ENCODE results near the gene FOXI1. TPM values are rescaled to one million over a fixed set of nuclear protein-coding genes. Genes with fewer than 3 reads are reported as not detected.

The FOXI1 gene
- total RNA-seq, 1 experiment from 2014 or later, result not detected

- no TSS peak for BruUV-seq (replicated peaks)
- Histone ChIP-seq H3K9me3 (ENCODE audit: control insufficient read depth in 1 of 2, insufficient read depth in 1 of 2, low read depth in 1 of 2, low read length in 2 of 2) (no peaks in the 10 kb centered on the region), H3K27me3 (ENCODE audit: insufficient read depth, low read length) (peaks cover 30% of the 10 kb centered on the region), H3K4me2 (ENCODE audit: low read length) (no peak overlapping the region), H3K4me3 (replicated peaks in 1 of 2; ENCODE audit: low read depth in 1 of 2, low read length in 2 of 2) (no peak overlapping the region), H3K27ac (ENCODE audit: low read depth, low read length) (no peak overlapping the region), H2AFZ (ENCODE audit: low read depth, low read length, poor library complexity, severe bottlenecking) (no peak overlapping the region), H3K4me1 (ENCODE audit: control insufficient read depth in 1 of 2, insufficient read depth in 2 of 2, low read length in 2 of 2) (no peaks in the 10 kb centered on the region), H3K9me2 (ENCODE audit: insufficient read depth) (no peaks in the 10 kb centered on the region), H3K36me3 (ENCODE audit: control insufficient read depth in 1 of 2, insufficient read depth in 2 of 2, low read length in 2 of 2) (no peaks in the 10 kb centered on the region), H3K79me2 (ENCODE audit: insufficient read depth, low read length) (no peaks in the 10 kb centered on the region), H3K9ac (ENCODE audit: low read length) (no peak overlapping the region), H4K20me1 (ENCODE audit: insufficient read depth) (no peaks in the 10 kb centered on the region)
- DNase-seq (ENCODE audit: low read depth, low spot score), result no peak
- ChIA-PET POLR2A (no interaction called here), CTCF (no interaction called here), RAD21 (ENCODE audit: low non-redundant PET in 1 of 2, low total read pairs in 2 of 2, uncharacterized antibody in 2 of 2, unreplicated experiment in 2 of 2) (no interaction called here)
- no peak for ATAC-seq
- intact Hi-C loops (cut with micrococcal nuclease), result no loop called here
- TF ChIP-seq SIN3A (IDR thresholded peaks at IDR 0.05; ENCODE audit: low read depth) (no peak), MAX (IDR thresholded peaks at IDR 0.05) (no peak), FOSL1 (IDR thresholded peaks at IDR 0.05; ENCODE audit: low read depth) (no peak), ATF3 (IDR thresholded peaks at IDR 0.05) (no peak), JUND (IDR thresholded peaks at IDR 0.05) (no peak), SP1 (IDR thresholded peaks at IDR 0.05; ENCODE audit: low read depth) (no peak), EZH2 (IDR thresholded peaks at IDR 0.05) (no peak), POLR2A (IDR thresholded peaks at IDR 0.05; ENCODE audit: borderline replicate concordance, extremely low read depth, insufficient read depth, insufficient read length) (no peak), POLR2AphosphoS5 (IDR thresholded peaks at IDR 0.05; ENCODE audit: low read depth, low read length) (no peak), ZBTB33 (IDR thresholded peaks at IDR 0.05; ENCODE audit: extremely low read depth, insufficient replicate concordance, low read length) (no peak), EGR1 (IDR thresholded peaks at IDR 0.05; ENCODE audit: low read depth) (no peak), REST (IDR thresholded peaks at IDR 0.05; ENCODE audit: low read depth) (no peak), CBX3 (IDR thresholded peaks at IDR 0.05; ENCODE audit: low read depth) (no peak), ZNF274 (IDR thresholded peaks at IDR 0.05; ENCODE audit: low read depth, low read length) (no peak), SRF (IDR thresholded peaks at IDR 0.05; ENCODE audit: low read depth) (no peak), YY1 (IDR thresholded peaks at IDR 0.05; ENCODE audit: extremely low read depth, insufficient replicate concordance, low read depth, low read length) (no peak), TCF7L2 (IDR thresholded peaks at IDR 0.05; ENCODE audit: borderline replicate concordance, extremely low read depth, insufficient read depth, insufficient read length) (no peak), ELF1 (IDR thresholded peaks at IDR 0.05; ENCODE audit: borderline replicate concordance, low read depth) (no peak)
These were observed 26.8 kb upstream of the FOXI1 start for GRCh38 chr5:170078931-170079330.

All from HCT116 (cell line).